Measurements from ENCODE around the gene OR7G3. TPM values are rescaled to one million over a fixed set of nuclear protein-coding genes. Genes with fewer than 3 reads are reported as not detected.

The OR7G3 gene
- total RNA-seq, 1 donor from 2014 or later, result not detected

GRCh38 chr19:9078651-9079050 is 48.1 kb downstream of the OR7G3 start:
- no peak for ATAC-seq (ENCODE audit: low read depth)
- intact Hi-C loops (cut with micrococcal nuclease), result no loop called here
- ChIA-PET POLR2A (no interaction called here), CTCF (no interaction called here)
- Mint-ChIP-seq H3K4me1 (no peaks in the 10 kb centered on the region), H3K36me3 (ENCODE audit: low read depth) (no peaks in the 10 kb centered on the region), H3K9me3 (no peaks in the 10 kb centered on the region), H3K27ac (no peak overlapping the region), H3K4me3 (no peak overlapping the region), H3K27me3 (no peaks in the 10 kb centered on the region)
- TF ChIP-seq, protein P1, sequence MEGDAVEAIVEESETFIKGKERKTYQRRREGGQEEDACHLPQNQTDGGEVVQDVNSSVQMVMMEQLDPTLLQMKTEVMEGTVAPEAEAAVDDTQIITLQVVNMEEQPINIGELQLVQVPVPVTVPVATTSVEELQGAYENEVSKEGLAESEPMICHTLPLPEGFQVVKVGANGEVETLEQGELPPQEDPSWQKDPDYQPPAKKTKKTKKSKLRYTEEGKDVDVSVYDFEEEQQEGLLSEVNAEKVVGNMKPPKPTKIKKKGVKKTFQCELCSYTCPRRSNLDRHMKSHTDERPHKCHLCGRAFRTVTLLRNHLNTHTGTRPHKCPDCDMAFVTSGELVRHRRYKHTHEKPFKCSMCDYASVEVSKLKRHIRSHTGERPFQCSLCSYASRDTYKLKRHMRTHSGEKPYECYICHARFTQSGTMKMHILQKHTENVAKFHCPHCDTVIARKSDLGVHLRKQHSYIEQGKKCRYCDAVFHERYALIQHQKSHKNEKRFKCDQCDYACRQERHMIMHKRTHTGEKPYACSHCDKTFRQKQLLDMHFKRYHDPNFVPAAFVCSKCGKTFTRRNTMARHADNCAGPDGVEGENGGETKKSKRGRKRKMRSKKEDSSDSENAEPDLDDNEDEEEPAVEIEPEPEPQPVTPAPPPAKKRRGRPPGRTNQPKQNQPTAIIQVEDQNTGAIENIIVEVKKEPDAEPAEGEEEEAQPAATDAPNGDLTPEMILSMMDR (IDR thresholded peaks at IDR 0.05), result no peak
- DNase-seq, result no peak

- Mint-ChIP-seq H3K4me1 (no peaks in the 10 kb centered on the region), H3K4me3 (no peak overlapping the region), H3K27me3 (no peaks in the 10 kb centered on the region), H3K36me3 (ENCODE audit: low read depth) (no peaks in the 10 kb centered on the region), H3K27ac (no peak overlapping the region), H3K9me3 (no peaks in the 10 kb centered on the region)
- ATAC-seq (ENCODE audit: low read depth) (no peak), DNase-seq (no peak)
- ChIA-PET CTCF (no interaction called here), POLR2A (no interaction called here)
- intact Hi-C loops (cut with micrococcal nuclease), result no loop called here
- TF ChIP-seq, protein P1 (IDR thresholded peaks at IDR 0.05), result no peak
Measured at GRCh38 chr19:9076901-9077300, 49.8 kb downstream of the OR7G3 start.

Other genes starting within 250 kb of the OR7G3 start
- gene MUC16, start 116.5 kb downstream of the OR7G3 start, total RNA-seq, result 0.15 and 0.16 TPM in 2 replicates
- not detected in 2 replicates for gene OR1M1, start 39.9 kb downstream of the OR7G3 start, total RNA-seq
- not detected in 2 replicates for gene OR7G2, start 19.5 kb downstream of the OR7G3 start, total RNA-seq
- not detected in 2 replicates for gene OR7G1, start 11.2 kb downstream of the OR7G3 start, total RNA-seq
- gene ZNF317, start 13.4 kb upstream of the OR7G3 start, total RNA-seq, result 64.4 and 65.8 TPM in 2 replicates
- not detected in 2 replicates for gene OR7D2, start 52.0 kb upstream of the OR7G3 start, total RNA-seq
- gene OR7D4, start 92.6 kb upstream of the OR7G3 start, total RNA-seq, result not detected in 2 replicates
- gene OR7E24, start 124.0 kb upstream of the OR7G3 start, total RNA-seq, result not detected in 2 replicates
- gene ZNF699, start 182.9 kb upstream of the OR7G3 start, total RNA-seq, result 10.3 and 11.7 TPM in 2 replicates
- gene ZNF559, start 197.2 kb upstream of the OR7G3 start, total RNA-seq, result 22.0 and 22.8 TPM in 2 replicates
- gene ZNF177, start 236.1 kb upstream of the OR7G3 start, total RNA-seq, result 1.3 and 1.4 TPM in 2 replicates

Data from activated B cell treated with CpG ODN at 0.5 μM for 24 hours (primary cell).